ENCODE results near the gene BGN.

Gene BGN

DNA sequence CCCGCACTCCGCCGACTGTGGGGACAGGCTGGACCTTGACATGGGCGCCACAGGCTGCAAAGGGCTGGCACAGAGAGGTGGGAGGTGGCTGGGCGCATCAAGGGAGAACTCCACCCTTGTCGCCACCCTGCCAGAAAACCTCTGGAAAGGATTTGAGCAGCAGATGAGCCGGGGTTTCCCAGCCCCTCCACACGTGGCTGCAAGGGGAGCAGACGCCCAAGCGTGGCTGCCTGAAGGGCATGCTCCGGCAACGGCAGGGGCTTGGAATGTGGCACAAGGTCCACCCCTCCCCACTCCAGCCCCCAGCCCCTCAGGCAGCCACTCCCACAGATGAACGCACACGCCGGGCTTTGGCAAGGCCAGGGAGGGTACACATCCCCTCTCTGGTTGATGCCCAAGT, 4.6 kb downstream of the BGN start:
- ATAC-seq, result no peak
- TF ChIP-seq, protein P1, sequence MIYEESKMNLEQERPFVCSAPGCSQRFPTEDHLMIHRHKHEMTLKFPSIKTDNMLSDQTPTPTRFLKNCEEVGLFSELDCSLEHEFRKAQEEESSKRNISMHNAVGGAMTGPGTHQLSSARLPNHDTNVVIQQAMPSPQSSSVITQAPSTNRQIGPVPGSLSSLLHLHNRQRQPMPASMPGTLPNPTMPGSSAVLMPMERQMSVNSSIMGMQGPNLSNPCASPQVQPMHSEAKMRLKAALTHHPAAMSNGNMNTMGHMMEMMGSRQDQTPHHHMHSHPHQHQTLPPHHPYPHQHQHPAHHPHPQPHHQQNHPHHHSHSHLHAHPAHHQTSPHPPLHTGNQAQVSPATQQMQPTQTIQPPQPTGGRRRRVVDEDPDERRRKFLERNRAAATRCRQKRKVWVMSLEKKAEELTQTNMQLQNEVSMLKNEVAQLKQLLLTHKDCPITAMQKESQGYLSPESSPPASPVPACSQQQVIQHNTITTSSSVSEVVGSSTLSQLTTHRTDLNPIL (CRISPR knock-in tag; IDR thresholded peaks at IDR 0.05; ENCODE audit: low read depth), result no peak
- no peak for TF ChIP-seq ZNF70 (CRISPR knock-in tag; IDR thresholded peaks at IDR 0.05)
- no peak for TF ChIP-seq PPARA (CRISPR knock-in tag; IDR thresholded peaks at IDR 0.05; ENCODE audit: borderline replicate concordance)
- no peak for TF ChIP-seq ZFP30 (CRISPR knock-in tag; IDR thresholded peaks at IDR 0.05)
- no peak for TF ChIP-seq ZNF8 (CRISPR knock-in tag; IDR thresholded peaks at IDR 0.05)
- TF ChIP-seq, protein P2, sequence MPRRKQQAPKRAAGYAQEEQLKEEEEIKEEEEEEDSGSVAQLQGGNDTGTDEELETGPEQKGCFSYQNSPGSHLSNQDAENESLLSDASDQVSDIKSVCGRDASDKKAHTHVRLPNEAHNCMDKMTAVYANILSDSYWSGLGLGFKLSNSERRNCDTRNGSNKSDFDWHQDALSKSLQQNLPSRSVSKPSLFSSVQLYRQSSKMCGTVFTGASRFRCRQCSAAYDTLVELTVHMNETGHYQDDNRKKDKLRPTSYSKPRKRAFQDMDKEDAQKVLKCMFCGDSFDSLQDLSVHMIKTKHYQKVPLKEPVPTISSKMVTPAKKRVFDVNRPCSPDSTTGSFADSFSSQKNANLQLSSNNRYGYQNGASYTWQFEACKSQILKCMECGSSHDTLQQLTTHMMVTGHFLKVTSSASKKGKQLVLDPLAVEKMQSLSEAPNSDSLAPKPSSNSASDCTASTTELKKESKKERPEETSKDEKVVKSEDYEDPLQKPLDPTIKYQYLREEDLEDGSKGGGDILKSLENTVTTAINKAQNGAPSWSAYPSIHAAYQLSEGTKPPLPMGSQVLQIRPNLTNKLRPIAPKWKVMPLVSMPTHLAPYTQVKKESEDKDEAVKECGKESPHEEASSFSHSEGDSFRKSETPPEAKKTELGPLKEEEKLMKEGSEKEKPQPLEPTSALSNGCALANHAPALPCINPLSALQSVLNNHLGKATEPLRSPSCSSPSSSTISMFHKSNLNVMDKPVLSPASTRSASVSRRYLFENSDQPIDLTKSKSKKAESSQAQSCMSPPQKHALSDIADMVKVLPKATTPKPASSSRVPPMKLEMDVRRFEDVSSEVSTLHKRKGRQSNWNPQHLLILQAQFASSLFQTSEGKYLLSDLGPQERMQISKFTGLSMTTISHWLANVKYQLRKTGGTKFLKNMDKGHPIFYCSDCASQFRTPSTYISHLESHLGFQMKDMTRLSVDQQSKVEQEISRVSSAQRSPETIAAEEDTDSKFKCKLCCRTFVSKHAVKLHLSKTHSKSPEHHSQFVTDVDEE (CRISPR knock-in tag; IDR thresholded peaks at IDR 0.05), result no peak
- no peak for TF ChIP-seq SNAI2 (CRISPR knock-in tag; IDR thresholded peaks at IDR 0.05)

DNA sequence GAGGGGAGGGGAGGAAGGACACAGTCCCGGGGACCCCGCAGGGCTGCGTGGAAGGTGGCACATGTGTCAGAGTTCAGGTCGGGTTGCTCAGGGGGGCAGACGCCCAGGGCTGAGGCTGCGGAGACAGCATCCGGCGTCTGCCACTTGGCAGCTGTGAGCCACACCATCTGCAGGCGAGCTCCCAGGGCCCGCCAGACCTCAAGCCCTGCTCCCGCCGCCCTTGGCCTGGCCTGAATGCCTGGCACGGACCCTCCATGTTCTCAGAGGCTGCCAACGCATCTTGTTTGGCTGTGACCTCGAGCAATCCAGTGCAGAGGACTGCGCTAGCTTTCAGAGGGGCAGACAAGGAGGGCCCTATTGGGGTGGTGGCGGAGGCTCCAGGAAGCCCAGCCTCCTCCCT, 5.1 kb downstream of the BGN start:
- TF ChIP-seq, protein P1 (CRISPR knock-in tag; IDR thresholded peaks at IDR 0.05; ENCODE audit: low read depth), result no peak
- TF ChIP-seq OSR1 (CRISPR knock-in tag; IDR thresholded peaks at IDR 0.05) (no peak), ARNTL (CRISPR knock-in tag; IDR thresholded peaks at IDR 0.05; ENCODE audit: borderline replicate concordance, low read depth) (no peak), ISL1 (CRISPR knock-in tag; IDR thresholded peaks at IDR 0.05) (no peak), TCF4 (CRISPR knock-in tag; IDR thresholded peaks at IDR 0.05; ENCODE audit: borderline replicate concordance) (no peak), ZFP30 (CRISPR knock-in tag; IDR thresholded peaks at IDR 0.05) (no peak), ESRRG (CRISPR knock-in tag; IDR thresholded peaks at IDR 0.05) (no peak)
- peak; percentile 39 for ATAC-seq

DNA sequence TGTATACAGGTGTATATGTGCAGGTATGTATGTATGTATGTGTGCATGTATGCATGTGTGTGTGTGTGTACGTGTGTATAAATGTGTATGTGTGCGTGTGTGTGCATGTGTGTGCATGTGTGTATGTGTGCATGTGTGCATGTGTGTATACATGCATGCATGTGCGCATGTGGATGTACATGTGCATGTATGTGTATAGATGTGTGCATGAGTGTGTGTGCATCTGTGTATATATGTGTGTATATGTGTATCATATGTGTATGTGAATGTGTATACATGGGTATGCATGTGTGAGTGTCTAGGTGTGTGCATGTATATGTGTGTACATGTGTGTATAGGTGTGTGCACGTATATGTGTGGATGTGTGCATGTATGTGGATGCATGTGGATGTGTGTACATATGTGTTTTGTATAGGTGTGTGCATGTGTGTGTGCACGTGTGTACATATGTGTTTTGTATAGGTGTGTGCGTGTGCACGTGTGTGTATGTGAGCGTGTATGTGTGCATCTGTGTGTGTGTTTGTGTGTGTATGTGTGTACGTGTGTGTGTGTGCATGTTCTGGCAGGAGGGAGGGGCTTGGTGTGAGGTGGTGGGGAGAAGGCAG, 6.0 kb downstream of the BGN start:
- ATAC-seq, result no peak
- TF ChIP-seq, protein P3, sequence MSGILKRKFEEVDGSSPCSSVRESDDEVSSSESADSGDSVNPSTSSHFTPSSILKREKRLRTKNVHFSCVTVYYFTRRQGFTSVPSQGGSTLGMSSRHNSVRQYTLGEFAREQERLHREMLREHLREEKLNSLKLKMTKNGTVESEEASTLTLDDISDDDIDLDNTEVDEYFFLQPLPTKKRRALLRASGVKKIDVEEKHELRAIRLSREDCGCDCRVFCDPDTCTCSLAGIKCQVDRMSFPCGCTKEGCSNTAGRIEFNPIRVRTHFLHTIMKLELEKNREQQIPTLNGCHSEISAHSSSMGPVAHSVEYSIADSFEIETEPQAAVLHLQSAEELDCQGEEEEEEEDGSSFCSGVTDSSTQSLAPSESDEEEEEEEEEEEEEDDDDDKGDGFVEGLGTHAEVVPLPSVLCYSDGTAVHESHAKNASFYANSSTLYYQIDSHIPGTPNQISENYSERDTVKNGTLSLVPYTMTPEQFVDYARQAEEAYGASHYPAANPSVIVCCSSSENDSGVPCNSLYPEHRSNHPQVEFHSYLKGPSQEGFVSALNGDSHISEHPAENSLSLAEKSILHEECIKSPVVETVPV (CRISPR knock-in tag; IDR thresholded peaks at IDR 0.05), result no peak
- no peak for TF ChIP-seq RARB (CRISPR knock-in tag; IDR thresholded peaks at IDR 0.05)
- no peak for TF ChIP-seq ARNTL (CRISPR knock-in tag; IDR thresholded peaks at IDR 0.05; ENCODE audit: borderline replicate concordance, low read depth)
- TF ChIP-seq ZC3H10 (CRISPR knock-in tag; IDR thresholded peaks at IDR 0.05), result no peak
- TF ChIP-seq ZFP3 (CRISPR knock-in tag; IDR thresholded peaks at IDR 0.05), result no peak
- TF ChIP-seq TOX (CRISPR knock-in tag; IDR thresholded peaks at IDR 0.05; ENCODE audit: borderline replicate concordance), result no peak
- TF ChIP-seq, protein P1 (CRISPR knock-in tag; IDR thresholded peaks at IDR 0.05; ENCODE audit: low read depth), result no peak
- no peak for TF ChIP-seq CSDC2 (CRISPR knock-in tag; IDR thresholded peaks at IDR 0.05)
- TF ChIP-seq, protein P2 (CRISPR knock-in tag; IDR thresholded peaks at IDR 0.05), result no peak

Data from SK-N-SH treated with all-trans-retinoic acid at 6 μM for 48 hours (cell line).